Nephron (organoid): ENCODE measurements around the gene EGFLAM.

Experiments used
- H3K27ac Mint-ChIP-seq, 3 experiments: 2 replicates each; pipeline ENCODE4 v1.8.0; 2020; ENCODE audit warnings: mixed read lengths in 3 of 3, mild to moderate bottlenecking in 2 of 3, moderate library complexity in 1 of 3
- H3K27me3 Mint-ChIP-seq: 2 replicates; pipeline ENCODE4 v1.8.0; 2021; ENCODE audit warnings: low read depth, mild to moderate bottlenecking, moderate library complexity, mixed read lengths
- H3K36me3 Mint-ChIP-seq: 2 replicates; pipeline ENCODE4 v1.8.0; 2020; ENCODE audit warnings: low read depth, mixed read lengths
- H3K4me1 Mint-ChIP-seq: 2 replicates; pipeline ENCODE4 v1.8.0; 2020; ENCODE audit warnings: mixed read lengths
- H3K4me3 Mint-ChIP-seq, 3 experiments: 2 replicates each; pipeline ENCODE4 v1.8.0; 2020; ENCODE audit warnings: mild to moderate bottlenecking in 3 of 3, mixed read lengths in 3 of 3, moderate library complexity in 2 of 3
- H3K9me3 Mint-ChIP-seq: 2 replicates; pipeline ENCODE4 v1.8.0; 2020; ENCODE audit warnings: mixed read lengths
- TF ChIP-seq, protein P1 (sequence below), 3 experiments: fragments of 200-600 bp; sonication (generic); IDR thresholded peaks; one replicate each; pipeline ENCODE4 v1.5.0; 2021; ENCODE audit warnings: antibody characterized with exemption in 3 of 3; ENCODE audit not compliant: unreplicated experiment in 3 of 3

EGFLAM gene

DNA sequence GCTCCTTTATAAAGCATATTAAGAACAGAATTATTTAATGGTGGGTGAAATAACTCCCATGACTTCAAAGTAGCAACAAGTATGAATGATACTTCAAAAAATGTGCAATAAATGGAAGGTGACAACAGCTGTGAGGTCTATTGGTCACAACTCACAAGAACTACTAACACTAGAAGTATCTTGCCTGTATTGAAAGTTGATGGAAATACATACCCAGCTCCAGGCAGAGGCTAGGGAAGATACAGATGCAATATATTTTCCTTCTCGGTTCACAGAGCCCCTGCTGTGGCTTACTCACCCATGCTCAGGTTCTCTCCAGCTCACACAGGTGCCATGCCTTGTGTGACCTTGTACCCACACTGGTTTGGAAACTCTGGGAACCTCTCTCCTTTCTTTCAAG is 164.3 kb downstream of the EGFLAM start:
- Mint-ChIP-seq H3K36me3 (no peaks in the 10 kb centered on the region), H3K4me1 (peaks cover 27% of the 10 kb centered on the region), H3K9me3 (no peaks in the 10 kb centered on the region), H3K4me3 (no peak overlapping the region), H3K27me3 (peaks cover 3% of the 10 kb centered on the region), H3K27ac (peak overlapping the region; percentile 6 to 66 (median 61))
- TF ChIP-seq, protein P1, sequence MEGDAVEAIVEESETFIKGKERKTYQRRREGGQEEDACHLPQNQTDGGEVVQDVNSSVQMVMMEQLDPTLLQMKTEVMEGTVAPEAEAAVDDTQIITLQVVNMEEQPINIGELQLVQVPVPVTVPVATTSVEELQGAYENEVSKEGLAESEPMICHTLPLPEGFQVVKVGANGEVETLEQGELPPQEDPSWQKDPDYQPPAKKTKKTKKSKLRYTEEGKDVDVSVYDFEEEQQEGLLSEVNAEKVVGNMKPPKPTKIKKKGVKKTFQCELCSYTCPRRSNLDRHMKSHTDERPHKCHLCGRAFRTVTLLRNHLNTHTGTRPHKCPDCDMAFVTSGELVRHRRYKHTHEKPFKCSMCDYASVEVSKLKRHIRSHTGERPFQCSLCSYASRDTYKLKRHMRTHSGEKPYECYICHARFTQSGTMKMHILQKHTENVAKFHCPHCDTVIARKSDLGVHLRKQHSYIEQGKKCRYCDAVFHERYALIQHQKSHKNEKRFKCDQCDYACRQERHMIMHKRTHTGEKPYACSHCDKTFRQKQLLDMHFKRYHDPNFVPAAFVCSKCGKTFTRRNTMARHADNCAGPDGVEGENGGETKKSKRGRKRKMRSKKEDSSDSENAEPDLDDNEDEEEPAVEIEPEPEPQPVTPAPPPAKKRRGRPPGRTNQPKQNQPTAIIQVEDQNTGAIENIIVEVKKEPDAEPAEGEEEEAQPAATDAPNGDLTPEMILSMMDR (IDR thresholded peaks at IDR 0.05; ENCODE audit: unreplicated experiment in 3 of 3), result no peak

DNA sequence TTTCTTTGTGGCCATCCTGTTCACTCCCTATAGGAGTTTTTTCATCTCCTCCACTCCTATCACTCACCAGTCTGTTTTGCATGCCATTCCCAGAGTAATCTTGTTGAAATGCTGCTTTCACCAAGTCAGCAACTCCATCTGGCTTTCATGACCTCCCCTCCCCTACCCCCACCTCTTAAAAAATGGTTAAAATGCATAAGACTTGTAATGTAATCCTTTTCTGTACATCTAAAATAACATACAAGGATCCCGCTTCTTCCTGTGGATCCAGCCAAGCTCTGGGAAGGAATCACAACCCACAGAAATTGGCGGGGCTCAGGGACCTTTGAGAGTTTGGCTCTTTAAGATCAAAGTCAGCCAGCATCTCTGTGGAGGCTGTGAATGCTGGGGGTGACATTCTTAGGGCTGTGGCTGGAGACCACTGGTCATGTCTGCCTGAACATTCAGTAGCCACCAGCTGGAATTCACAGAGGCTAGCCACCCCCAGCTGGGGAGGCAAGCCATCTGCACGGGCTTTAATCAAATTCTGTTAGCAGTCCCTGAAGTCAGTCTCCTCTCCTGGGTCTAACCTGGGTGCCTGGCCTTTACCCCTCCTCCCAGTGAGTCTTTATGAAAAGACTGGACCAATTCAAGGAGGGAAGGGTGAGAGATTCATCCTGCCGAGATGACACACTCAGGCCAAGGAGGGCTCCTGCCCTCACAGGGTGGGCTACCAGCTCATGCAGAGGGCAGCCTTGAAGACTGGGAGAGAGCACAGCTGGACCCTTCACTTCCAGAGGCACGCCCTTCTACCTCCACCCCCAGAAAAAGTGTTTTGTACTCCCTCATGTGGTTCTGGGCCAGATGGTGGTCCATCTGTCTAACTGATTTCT is 165.2 kb downstream of the EGFLAM start:
- TF ChIP-seq, protein P1 (IDR thresholded peaks at IDR 0.05; ENCODE audit: unreplicated experiment in 3 of 3), result no peak
- no peak overlapping the region for H3K4me3 Mint-ChIP-seq
- H3K27ac Mint-ChIP-seq, result peak overlapping the region; percentile 6 to 66 (median 61)
- peaks cover 3% of the 10 kb centered on the region for H3K27me3 Mint-ChIP-seq
- no peaks in the 10 kb centered on the region for H3K9me3 Mint-ChIP-seq
- peaks cover 22% of the 10 kb centered on the region for H3K4me1 Mint-ChIP-seq
- no peaks in the 10 kb centered on the region for H3K36me3 Mint-ChIP-seq

DNA sequence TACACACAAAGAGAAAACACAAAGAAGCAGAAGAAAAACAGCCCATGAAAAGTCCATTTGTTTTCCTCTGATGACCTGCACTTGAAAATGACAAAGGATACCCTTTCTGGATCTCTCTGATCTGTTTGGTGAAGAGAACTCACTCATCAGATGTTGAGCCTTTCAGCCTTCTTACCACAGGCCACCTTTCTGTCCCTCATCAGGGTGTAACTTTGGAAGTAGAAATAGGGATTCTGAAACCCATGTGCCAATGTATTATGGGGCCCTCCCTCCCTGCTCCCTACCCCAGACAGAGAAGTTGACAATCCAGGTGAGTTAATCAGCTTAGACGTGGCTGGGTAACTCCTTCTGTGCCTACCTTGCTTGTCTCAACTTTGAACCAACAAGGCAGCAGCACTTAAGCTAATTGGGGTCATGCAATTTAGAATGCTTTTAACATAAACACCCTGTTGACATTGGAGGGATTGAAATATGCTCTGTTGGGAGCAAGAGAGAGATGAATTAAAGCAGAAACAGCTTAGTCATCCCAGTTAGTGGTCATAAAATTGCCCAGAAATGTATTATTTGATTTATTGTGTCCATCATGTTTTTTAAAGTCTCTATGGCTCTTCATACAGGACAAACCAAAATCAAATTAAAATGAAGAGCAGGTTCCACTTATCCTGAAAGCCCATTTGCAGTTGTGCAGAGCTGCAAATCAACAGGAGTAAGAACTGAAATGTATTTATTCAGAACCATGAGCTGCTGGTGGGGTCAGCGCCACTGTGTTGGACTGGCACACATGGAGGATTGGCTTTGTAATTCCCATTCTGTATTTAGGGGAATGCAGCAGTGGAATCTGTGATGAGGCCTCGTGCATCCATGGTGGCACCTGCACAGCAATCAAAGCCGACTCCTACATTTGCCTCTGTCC is 166.0 kb downstream of the EGFLAM start:
- Mint-ChIP-seq H3K9me3 (no peaks in the 10 kb centered on the region), H3K36me3 (no peaks in the 10 kb centered on the region), H3K4me1 (peaks cover 22% of the 10 kb centered on the region), H3K4me3 (no peak overlapping the region), H3K27me3 (peaks cover 3% of the 10 kb centered on the region), H3K27ac (peak overlapping the region in 1 of 3 experiments; percentile 43)
- TF ChIP-seq, protein P1 (IDR thresholded peaks at IDR 0.05; ENCODE audit: unreplicated experiment in 3 of 3), result no peak

DNA sequence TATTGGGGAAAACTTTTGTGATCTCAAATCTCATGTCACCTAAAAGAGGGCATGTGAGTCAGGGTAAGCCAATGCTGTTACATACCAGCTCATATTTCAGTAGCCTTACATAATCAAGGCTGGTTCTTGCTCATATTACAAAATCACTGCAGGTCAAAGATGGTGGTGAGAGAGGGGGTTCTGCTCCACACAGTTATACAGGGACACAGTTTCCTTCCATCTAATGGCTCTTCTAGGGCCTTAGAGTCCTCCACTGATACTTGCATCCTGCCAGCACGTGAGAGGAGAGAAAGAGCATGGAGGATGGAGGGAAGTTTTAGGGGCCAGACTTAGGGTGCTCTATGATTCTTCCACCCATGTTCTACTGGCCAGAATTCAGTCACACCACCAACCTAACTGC is 168.1 kb downstream of the EGFLAM start:
- no peaks in the 10 kb centered on the region for H3K36me3 Mint-ChIP-seq
- H3K4me1 Mint-ChIP-seq, result peaks cover 12% of the 10 kb centered on the region
- peak overlapping the region in 1 of 3 experiments; percentile 29 for H3K27ac Mint-ChIP-seq
- TF ChIP-seq, protein P1 (IDR thresholded peaks at IDR 0.05; ENCODE audit: unreplicated experiment in 3 of 3), result no peak
- H3K4me3 Mint-ChIP-seq, result no peak overlapping the region
- no peaks in the 10 kb centered on the region for H3K9me3 Mint-ChIP-seq
- no peaks in the 10 kb centered on the region for H3K27me3 Mint-ChIP-seq

DNA sequence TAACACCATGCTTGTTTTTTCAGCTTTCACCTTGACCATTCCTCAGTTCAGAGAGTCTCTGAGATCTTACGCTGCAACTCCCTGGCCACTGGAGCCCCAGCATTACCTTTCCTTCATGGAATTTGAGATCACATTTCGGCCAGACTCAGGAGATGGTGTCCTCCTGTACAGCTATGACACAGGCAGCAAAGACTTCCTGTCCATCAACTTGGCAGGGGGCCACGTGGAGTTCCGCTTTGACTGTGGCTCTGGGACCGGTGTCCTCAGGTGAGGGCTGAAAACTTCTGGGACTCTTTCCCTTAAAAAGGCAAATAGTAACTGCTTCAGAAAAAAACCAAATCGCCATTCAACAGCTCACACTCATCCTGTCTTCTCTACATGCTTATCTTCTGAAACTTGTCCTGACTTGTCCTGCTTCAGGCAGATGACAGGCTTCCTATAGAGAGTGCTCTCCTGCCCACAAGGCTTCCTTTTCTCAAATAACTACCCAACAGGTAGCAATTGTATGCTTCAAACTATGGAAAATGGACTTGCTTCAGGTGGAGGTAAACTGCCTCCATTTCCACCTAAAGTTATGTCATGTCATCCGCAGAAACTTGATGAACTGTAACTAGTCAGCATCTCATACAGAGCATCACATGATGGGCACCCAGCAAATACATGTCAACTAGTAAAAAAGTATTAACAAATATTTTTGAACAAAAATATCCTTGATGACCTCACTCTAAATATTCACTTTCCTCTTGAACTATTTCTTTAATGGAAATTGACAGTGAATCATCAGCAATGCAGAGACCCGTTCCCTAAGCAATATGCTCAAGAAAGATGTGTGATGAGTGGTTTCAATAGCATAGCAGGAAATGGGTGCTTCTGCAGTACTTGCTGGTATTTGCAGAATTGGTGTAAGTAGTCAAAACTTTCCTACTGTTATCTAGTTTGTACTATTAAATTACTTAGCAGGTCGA is 168.9 kb downstream of the EGFLAM start:
- no peak overlapping the region for H3K27ac Mint-ChIP-seq
- no peaks in the 10 kb centered on the region for H3K9me3 Mint-ChIP-seq
- TF ChIP-seq, protein P1 (IDR thresholded peaks at IDR 0.05; ENCODE audit: unreplicated experiment in 3 of 3), result no peak
- peaks cover 19% of the 10 kb centered on the region for H3K4me1 Mint-ChIP-seq
- no peak overlapping the region for H3K4me3 Mint-ChIP-seq
- no peaks in the 10 kb centered on the region for H3K36me3 Mint-ChIP-seq
- H3K27me3 Mint-ChIP-seq, result no peaks in the 10 kb centered on the region
